DND-41 (cell line): Measurements from ENCODE around the gene DENND5B.
"Not testable (repeated sequence)": the region's sequence is repeated elsewhere in the genome, so short reads cannot be mapped to it uniquely, and the experiment has no call there.

ENCODE experiments used
- ATAC-seq: fragments of 200-7000 bp; cut with Tn5 transposase; 3 replicates; pipeline ENCODE4 v1.9.1; 2021; ENCODE audit warnings: low read depth; ENCODE audit not compliant: insufficient read depth
- DNase-seq: peaks from one replicate; pipeline ENCODE4 v3.0.0-alpha.2; 2020
- H2AFZ ChIP-seq: 2 replicates; pipeline ENCODE4 v1.6.0; 2012; ENCODE audit warnings: low read depth, low read length
- H3K27ac ChIP-seq: 2 replicates; pipeline ENCODE4 v1.5.1; 2012; ENCODE audit warnings: low read length, inconsistent platforms
- H3K27me3 ChIP-seq: fragments of 200-600 bp; sonication (generic); 2 replicates; pipeline ENCODE4 v1.6.0; 2012; ENCODE audit warnings: low read length, mild to moderate bottlenecking, inconsistent platforms; ENCODE audit not compliant: insufficient read depth, poor library complexity
- H3K36me3 ChIP-seq: 2 replicates; pipeline ENCODE4 v1.5.1; 2012; ENCODE audit warnings: low read length, inconsistent platforms; ENCODE audit not compliant: insufficient read depth
- H3K4me1 ChIP-seq: 2 replicates; pipeline ENCODE4 v1.5.1; 2012; ENCODE audit warnings: mild to moderate bottlenecking, low read length; ENCODE audit not compliant: insufficient read depth
- H3K4me2 ChIP-seq: 2 replicates; pipeline ENCODE4 v1.6.0; 2012; ENCODE audit warnings: mild to moderate bottlenecking, moderate library complexity, low read length, inconsistent platforms; ENCODE audit not compliant: insufficient read depth
- H3K4me3 ChIP-seq, 2 experiments: fragments of 200-600 bp in 1 of 2; shearing (Covaris generic) in 1 of 2; 2 replicates each; pipeline ENCODE4 v1.5.1; 2012 to 2016; ENCODE audit warnings: inconsistent platforms in 2 of 2, low read length in 2 of 2, mild to moderate bottlenecking in 2 of 2, low read depth in 1 of 2, moderate library complexity in 1 of 2
- H3K79me2 ChIP-seq: 2 replicates; pipeline ENCODE4 v1.6.0; 2012; ENCODE audit warnings: low read length, inconsistent platforms; ENCODE audit not compliant: insufficient read depth
- H3K9ac ChIP-seq: 2 replicates; pipeline ENCODE4 v1.6.0; 2012; ENCODE audit warnings: low read depth, mild to moderate bottlenecking, inconsistent platforms, low read length, moderate library complexity
- H3K9me3 ChIP-seq: 2 replicates; pipeline ENCODE4 v1.5.1; 2012; ENCODE audit warnings: low read length, moderate library complexity, mild to moderate bottlenecking, inconsistent platforms; ENCODE audit not compliant: insufficient read depth, severe bottlenecking
- H4K20me1 ChIP-seq: 2 replicates; pipeline ENCODE4 v1.6.0; 2012; ENCODE audit warnings: low read length; ENCODE audit not compliant: insufficient read depth
- CTCF ChIP-seq: IDR thresholded peaks from 2 replicates; pipeline ENCODE4 v1.5.1; 2012; ENCODE audit warnings: borderline replicate concordance, low read length, moderate library complexity, mild to moderate bottlenecking; ENCODE audit not compliant: poor library complexity, severe bottlenecking; ENCODE audit errors: extremely low read depth
- EZH2 ChIP-seq: IDR thresholded peaks from 3 replicates; pipeline ENCODE4 v1.6.1; 2012; ENCODE audit warnings: borderline replicate concordance, low read depth, mild to moderate bottlenecking, moderate library complexity, low read length, inconsistent platforms; ENCODE audit not compliant: severe bottlenecking

DENND5B gene

GRCh38 chr12:31574803-31575575 lies 15.9 kb downstream of the DENND5B start:
- H2AFZ ChIP-seq: no peak overlapping the region
- ATAC-seq: no peak
- H3K36me3 ChIP-seq: no peaks in the 10 kb centered on the region
- H4K20me1 ChIP-seq: no peaks in the 10 kb centered on the region
- no peak overlapping the region for H3K27ac ChIP-seq
- H3K9me3 ChIP-seq: no peaks in the 10 kb centered on the region
- peaks cover 2% of the 10 kb centered on the region for H3K27me3 ChIP-seq
- H3K79me2 ChIP-seq: no peaks in the 10 kb centered on the region
- no peak for DNase-seq
- H3K4me2 ChIP-seq: no peak overlapping the region
- TF ChIP-seq EZH2 (no peak), CTCF (no peak)
- H3K4me3 ChIP-seq: no peak overlapping the region
- no peaks in the 10 kb centered on the region for H3K4me1 ChIP-seq
- H3K9ac ChIP-seq: no peak overlapping the region

GRCh38 chr12:31574367-31574766 lies 16.6 kb downstream of the DENND5B start:
- H3K9ac ChIP-seq, H3K4me1 ChIP-seq, H3K36me3 ChIP-seq, H3K4me3 ChIP-seq, H3K9me3 ChIP-seq, H2AFZ ChIP-seq, H3K4me2 ChIP-seq, H3K27me3 ChIP-seq, DNase-seq, H4K20me1 ChIP-seq, H3K79me2 ChIP-seq, ATAC-seq, H3K27ac ChIP-seq: not testable (repeated sequence)

GRCh38 chr12:31572900-31573600 lies 17.9 kb downstream of the DENND5B start:
- H2AFZ ChIP-seq: no peak overlapping the region
- TF ChIP-seq CTCF (no peak), EZH2 (no peak)
- no peaks in the 10 kb centered on the region for H3K36me3 ChIP-seq
- H4K20me1 ChIP-seq: no peaks in the 10 kb centered on the region
- no peak overlapping the region for H3K4me2 ChIP-seq
- H3K4me1 ChIP-seq: no peaks in the 10 kb centered on the region
- ATAC-seq: no peak
- no peak overlapping the region for H3K27ac ChIP-seq
- H3K9ac ChIP-seq: no peak overlapping the region
- H3K27me3 ChIP-seq: peaks cover 2% of the 10 kb centered on the region
- H3K4me3 ChIP-seq: no peak overlapping the region
- no peaks in the 10 kb centered on the region for H3K9me3 ChIP-seq
- H3K79me2 ChIP-seq: no peaks in the 10 kb centered on the region
- no peak for DNase-seq

- Histone ChIP-seq H3K4me3 (no peak overlapping the region), H2AFZ (no peak overlapping the region), H3K27me3 (peaks cover 2% of the 10 kb centered on the region), H3K9me3 (no peaks in the 10 kb centered on the region), H3K27ac (no peak overlapping the region), H3K36me3 (no peaks in the 10 kb centered on the region), H4K20me1 (no peaks in the 10 kb centered on the region), H3K4me1 (no peaks in the 10 kb centered on the region), H3K4me2 (no peak overlapping the region), H3K79me2 (no peaks in the 10 kb centered on the region), H3K9ac (no peak overlapping the region)
- ATAC-seq (no peak), DNase-seq (no peak)
- no peak for TF ChIP-seq EZH2
- no peak for TF ChIP-seq CTCF
Observed at GRCh38 chr12:31570880-31571279, 20.1 kb downstream of the DENND5B start.

- H3K4me2 ChIP-seq, DNase-seq, H3K9ac ChIP-seq, ATAC-seq, H3K27ac ChIP-seq, H3K36me3 ChIP-seq, H3K27me3 ChIP-seq, H3K4me1 ChIP-seq, H4K20me1 ChIP-seq, H2AFZ ChIP-seq, H3K79me2 ChIP-seq, H3K4me3 ChIP-seq, H3K9me3 ChIP-seq: not testable (repeated sequence)
Observed at GRCh38 chr12:31569517-31569916, 21.4 kb downstream of the DENND5B start.
